ENCODE data around the gene SCAF1. TPM values are rescaled to one million over a fixed set of nuclear protein-coding genes. Genes with fewer than 3 reads are reported as not detected.
A peak's percentile ranks its signal among the peaks of the same experiment; 100 is the strongest.

SCAF1 gene
- total and polyA plus RNA-seq, 2 of the 13 experiments (the other 11 are each of a cell fraction or from before 2014, with no cell fraction given), result 3.3 to 6.1 TPM

- TF ChIP-seq ZNF646 (CRISPR knock-in tag; IDR thresholded peaks at IDR 0.05) (no peak), MLLT10 (CRISPR knock-in tag; IDR thresholded peaks at IDR 0.05) (no peak), ATRX (CRISPR knock-in tag; IDR thresholded peaks at IDR 0.05; ENCODE audit: borderline replicate concordance) (no peak), ZNF496 (CRISPR knock-in tag; IDR thresholded peaks at IDR 0.05; ENCODE audit: insufficient replicate concordance) (no peak), BCL6 (CRISPR knock-in tag; IDR thresholded peaks at IDR 0.05) (peak; percentile 31; the same call in 1 of the 2 replicates), POLR2A (IDR thresholded peaks at IDR 0.05; ENCODE audit: insufficient read depth in 1 of 2, low read depth in 2 of 2, low read length in 2 of 2) (peak; percentile 94 to 96), KLF12 (CRISPR knock-in tag; IDR thresholded peaks at IDR 0.05; ENCODE audit: borderline replicate concordance) (no peak), MXD1 (CRISPR knock-in tag; IDR thresholded peaks at IDR 0.05) (peak; percentile 95), PHF5A (CRISPR knock-in tag; IDR thresholded peaks at IDR 0.05; ENCODE audit: low read depth, unreplicated experiment) (no peak), PRDM4 (CRISPR knock-in tag; IDR thresholded peaks at IDR 0.05; ENCODE audit: borderline replicate concordance) (no peak), REST (IDR thresholded peaks at IDR 0.05; ENCODE audit: borderline replicate concordance in 1 of 2, low read depth in 1 of 2, low read length in 2 of 2) (no peak; a peak in 1 of 4 replicates), SNAPC2 (CRISPR knock-in tag; IDR thresholded peaks at IDR 0.05) (no peak), RAD21 (CRISPR knock-in tag; IDR thresholded peaks at IDR 0.05) (no peak; the same call in 1 of the 2 replicates), FOXO4 (CRISPR knock-in tag; conservative IDR thresholded peaks at IDR 0.05) (no peak)
Measured at GRCh38 chr19:49677231-49677900, 35.4 kb downstream of the SCAF1 start, which contains the start of gene PRMT1 (continued).

Data from HepG2 (cell line).